Fibroblast of villous mesenchyme (primary cell): Measurements from ENCODE around the gene ABCC2. TPM values are rescaled to one million over a fixed set of nuclear protein-coding genes. Genes with fewer than 3 reads are reported as not detected.
"Not testable (repeated sequence)": the region's sequence is repeated elsewhere in the genome, so short reads cannot be mapped to it uniquely, and the experiment has no call there.

Experiments
- DNase-seq: peaks from one replicate; pipeline ENCODE4 v3.0.0-alpha.2; 2010; ENCODE audit warnings: low read depth
- H3K4me3 ChIP-seq: 2 replicates; pipeline ENCODE4 v1.5.1; 2011; ENCODE audit warnings: low read depth, mild to moderate bottlenecking, low read length
- CTCF ChIP-seq: IDR thresholded peaks from 2 replicates; pipeline ENCODE4 v1.5.1; 2012; ENCODE audit warnings: low read depth, mild to moderate bottlenecking, low read length; ENCODE audit not compliant: insufficient read depth
- total RNA-seq: library from RNA; depleted of rRNA; stranded (reverse); fragments of >200 nt; gene quantifications from 2 replicates; pipeline ENCODE4 v1.2.3, GENCODE V29; 2012

ABCC2 gene
- total RNA-seq, 1 donor = 0.43 TPM

- TF ChIP-seq CTCF = no peak
- peak; percentile 77 for DNase-seq
Observed at GRCh38 chr10:99815621-99816020, 33.2 kb downstream of the ABCC2 start.

GRCh38 chr10:99827936-99828335 is 45.5 kb downstream of the ABCC2 start:
- no peak overlapping the region for H3K4me3 ChIP-seq
- no peak for TF ChIP-seq CTCF
- peak; percentile 78 for DNase-seq

More at GRCh38 chr10:99815621-99816020, 33.2 kb downstream of the ABCC2 start:
- H3K4me3 ChIP-seq = no peak overlapping the region

- no peak overlapping the region for H3K4me3 ChIP-seq
- no peak for DNase-seq
- TF ChIP-seq CTCF = no peak
Observed at GRCh38 chr10:99828464-99828863, 46.0 kb downstream of the ABCC2 start.

GRCh38 chr10:99832439-99832838 is 50.0 kb downstream of the ABCC2 start:
- peak; percentile 61 for DNase-seq
- no peak for TF ChIP-seq CTCF
- H3K4me3 ChIP-seq = no peak overlapping the region

GRCh38 chr10:99834410-99834809 is 52.0 kb downstream of the ABCC2 start:
- no peak for TF ChIP-seq CTCF
- H3K4me3 ChIP-seq = no peak overlapping the region
- DNase-seq = peak; percentile 65

GRCh38 chr10:99835947-99836346 is 53.5 kb downstream of the ABCC2 start:
- H3K4me3 ChIP-seq = no peak overlapping the region
- TF ChIP-seq CTCF = no peak
- no peak for DNase-seq

- no peak for DNase-seq
- TF ChIP-seq CTCF = no peak
Observed at GRCh38 chr10:99836711-99837110, 54.3 kb downstream of the ABCC2 start.

GRCh38 chr10:99840859-99841258 is 58.4 kb downstream of the ABCC2 start:
- not testable (repeated sequence) for DNase-seq, H3K4me3 ChIP-seq

More at GRCh38 chr10:99836711-99837110, 54.3 kb downstream of the ABCC2 start:
- no peak overlapping the region for H3K4me3 ChIP-seq
